SIG-M5 treated with dmso at 0.1 percent for 504 hours (cell line): ENCODE data around the gene MALT1.
"Not testable (repeated sequence)": the region's sequence is repeated elsewhere in the genome, so short reads cannot be mapped to it uniquely, and the experiment has no call there.

Experiments used
- DNase-seq: peaks from one replicate; lab custom pipeline; 2025; ENCODE audit not compliant: unreplicated experiment; lab: John Stamatoyannopoulos, UW

The MALT1 gene

GRCh38 chr18:58728719-58729118 lies 57.5 kb downstream of the MALT1 start:
- no peak for DNase-seq

- DNase-seq = no peak
These were observed 59.4 kb downstream of the MALT1 start for GRCh38 chr18:58730618-58731017.

- DNase-seq = no peak
These were observed 61.2 kb downstream of the MALT1 start for GRCh38 chr18:58732471-58732870.

GRCh38 chr18:58733866-58734265 lies 62.6 kb downstream of the MALT1 start:
- no peak for DNase-seq

GRCh38 chr18:58738322-58738721 lies 67.1 kb downstream of the MALT1 start:
- DNase-seq = no peak

- no peak for DNase-seq
These were observed 74.6 kb downstream of the MALT1 start for GRCh38 chr18:58745914-58746313.

- no peak for DNase-seq
These were observed 77.8 kb downstream of the MALT1 start for GRCh38 chr18:58748899-58749595.

GRCh38 chr18:58753976-58754375 lies 82.7 kb downstream of the MALT1 start:
- no peak for DNase-seq

- peak; percentile 28 for DNase-seq
These were observed 83.3 kb downstream of the MALT1 start for GRCh38 chr18:58754544-58755068.

GRCh38 chr18:58755304-58756010 lies 84.2 kb downstream of the MALT1 start:
- DNase-seq = no peak

- no peak for DNase-seq
These were observed 84.9 kb downstream of the MALT1 start for GRCh38 chr18:58756148-58756547.

- DNase-seq = no peak
These were observed 85.5 kb downstream of the MALT1 start for GRCh38 chr18:58756596-58757240.

GRCh38 chr18:58757351-58757750 lies 86.1 kb downstream of the MALT1 start:
- DNase-seq = not testable (repeated sequence)

- DNase-seq = no peak
These were observed 86.8 kb downstream of the MALT1 start for GRCh38 chr18:58758046-58758445.

GRCh38 chr18:58758606-58759005 lies 87.3 kb downstream of the MALT1 start:
- DNase-seq = no peak

GRCh38 chr18:58761241-58761969 lies 90.1 kb downstream of the MALT1 start:
- DNase-seq = no peak

GRCh38 chr18:58761970-58762780 lies 90.9 kb downstream of the MALT1 start:
- DNase-seq = no peak

- no peak for DNase-seq
These were observed 91.5 kb downstream of the MALT1 start for GRCh38 chr18:58762781-58763171.

- DNase-seq = no peak
These were observed 94.9 kb downstream of the MALT1 start for GRCh38 chr18:58766164-58766563.

GRCh38 chr18:58766946-58767345 lies 95.7 kb downstream of the MALT1 start:
- no peak for DNase-seq
